Nephron progenitor cell (in vitro differentiated cells): Measurements from ENCODE around the gene LARP4B.
"Not testable (repeated sequence)": the region's sequence is repeated elsewhere in the genome, so short reads cannot be mapped to it uniquely, and the experiment has no call there.

Experiments used
- DNase-seq: peaks from one replicate; pipeline ENCODE4 v3.0.0; 2021
- H3K27ac Mint-ChIP-seq: 2 replicates; pipeline ENCODE4 v1.8.0; 2021; ENCODE audit warnings: mild to moderate bottlenecking, moderate library complexity, mixed read lengths
- H3K27me3 Mint-ChIP-seq: 2 replicates; pipeline ENCODE4 v1.8.0; 2021; ENCODE audit warnings: mild to moderate bottlenecking, low read depth, mixed read lengths; ENCODE audit not compliant: poor library complexity
- H3K36me3 Mint-ChIP-seq: 2 replicates; pipeline ENCODE4 v1.8.0; 2021; ENCODE audit warnings: low read depth, mixed read lengths
- H3K4me1 Mint-ChIP-seq: 2 replicates; pipeline ENCODE4 v1.8.0; 2021; ENCODE audit warnings: mixed read lengths
- H3K4me3 Mint-ChIP-seq: 2 replicates; pipeline ENCODE4 v1.8.0; 2021; ENCODE audit warnings: mild to moderate bottlenecking, moderate library complexity, mixed read lengths
- H3K9me3 Mint-ChIP-seq: 2 replicates; pipeline ENCODE4 v1.8.0; 2021; ENCODE audit warnings: mild to moderate bottlenecking, moderate library complexity, mixed read lengths
- CTCF ChIP-seq: fragments of 200-600 bp; sonication (generic); IDR thresholded peaks from 2 replicates; pipeline ENCODE4 v1.5.0; 2021; ENCODE audit warnings: antibody characterized with exemption

Gene LARP4B

GRCh38 chr10:771647-772046 is 159.9 kb downstream of the LARP4B start:
- Mint-ChIP-seq H3K27ac (no peak overlapping the region), H3K4me3 (no peak overlapping the region), H3K36me3 (peaks cover 4% of the 10 kb centered on the region), H3K9me3 (peaks cover 28% of the 10 kb centered on the region), H3K27me3 (peaks cover 14% of the 10 kb centered on the region), H3K4me1 (no peaks in the 10 kb centered on the region)
- no peak for TF ChIP-seq CTCF
- DNase-seq: no peak

- peaks cover 4% of the 10 kb centered on the region for H3K36me3 Mint-ChIP-seq
- no peak for TF ChIP-seq CTCF
- H3K4me1 Mint-ChIP-seq: no peaks in the 10 kb centered on the region
- H3K27me3 Mint-ChIP-seq: peaks cover 14% of the 10 kb centered on the region
- peaks cover 28% of the 10 kb centered on the region for H3K9me3 Mint-ChIP-seq
- H3K27ac Mint-ChIP-seq: no peak overlapping the region
- H3K4me3 Mint-ChIP-seq: no peak overlapping the region
- DNase-seq: no peak
These were observed 160.5 kb downstream of the LARP4B start for GRCh38 chr10:770975-771374.

GRCh38 chr10:770048-770712 is 161.3 kb downstream of the LARP4B start:
- H3K27ac Mint-ChIP-seq, DNase-seq: not testable (repeated sequence)
- H3K27me3 Mint-ChIP-seq: peaks cover 14% of the 10 kb centered on the region

GRCh38 chr10:767794-768193 is 163.7 kb downstream of the LARP4B start:
- no peak overlapping the region for H3K4me3 Mint-ChIP-seq
- peaks cover 21% of the 10 kb centered on the region for H3K27me3 Mint-ChIP-seq
- peaks cover 56% of the 10 kb centered on the region for H3K9me3 Mint-ChIP-seq
- no peaks in the 10 kb centered on the region for H3K4me1 Mint-ChIP-seq
- no peak for TF ChIP-seq CTCF
- no peak overlapping the region for H3K27ac Mint-ChIP-seq
- DNase-seq: no peak
- H3K36me3 Mint-ChIP-seq: peaks cover 4% of the 10 kb centered on the region

More at GRCh38 chr10:770048-770712, 161.3 kb downstream of the LARP4B start:
- peaks cover 34% of the 10 kb centered on the region for H3K9me3 Mint-ChIP-seq
- H3K4me3 Mint-ChIP-seq, H3K36me3 Mint-ChIP-seq, H3K4me1 Mint-ChIP-seq: not testable (repeated sequence)

- Mint-ChIP-seq H3K4me1 (no peaks in the 10 kb centered on the region), H3K27ac (no peak overlapping the region), H3K9me3 (peaks cover 62% of the 10 kb centered on the region), H3K4me3 (no peak overlapping the region), H3K27me3 (peaks cover 17% of the 10 kb centered on the region), H3K36me3 (peaks cover 4% of the 10 kb centered on the region)
- no peak for TF ChIP-seq CTCF
- no peak for DNase-seq
These were observed 164.3 kb downstream of the LARP4B start for GRCh38 chr10:767211-767610.

GRCh38 chr10:761376-761775 is 170.1 kb downstream of the LARP4B start:
- no peak overlapping the region for H3K4me3 Mint-ChIP-seq
- no peak for TF ChIP-seq CTCF
- peaks cover 54% of the 10 kb centered on the region for H3K9me3 Mint-ChIP-seq
- peaks cover 5% of the 10 kb centered on the region for H3K36me3 Mint-ChIP-seq
- peaks cover 22% of the 10 kb centered on the region for H3K27me3 Mint-ChIP-seq
- H3K27ac Mint-ChIP-seq: no peak overlapping the region
- no peaks in the 10 kb centered on the region for H3K4me1 Mint-ChIP-seq
- no peak for DNase-seq
